AG04450 (cell line): ENCODE results near the gene ATP2A3. TPM values are rescaled to one million over a fixed set of nuclear protein-coding genes. Genes with fewer than 3 reads are reported as not detected.
A peak's percentile ranks its signal among the peaks of the same experiment; 100 is the strongest.

Experiments
- CTCF ChIA-PET: fragments of 300-600, 350-600 bp; formaldehyde crosslinking; extraction: SDS; loops from one replicate; lab custom pipeline; 2022; ENCODE audit warnings: antibody characterized with exemption, inconsistent platforms; lab: Charles Lee
- POLR2A ChIA-PET: fragments of 350-600 bp; formaldehyde crosslinking; extraction: SDS; loops from one replicate; lab custom pipeline; 2021; ENCODE audit warnings: antibody characterized with exemption, inconsistent platforms; lab: Yijun Ruan, JAX
- DNase-seq: peaks from one replicate; pipeline ENCODE4 v3.0.0-alpha.2; 2011; ENCODE audit warnings: low read depth, low spot score
- H3K27ac ChIP-seq: one replicate; pipeline ENCODE4 v1.5.1; 2012; ENCODE audit warnings: low read depth, low read length, control low read depth
- H3K27me3 ChIP-seq: one replicate; pipeline ENCODE4 v1.6.0; 2012; ENCODE audit warnings: low read length; ENCODE audit not compliant: control insufficient read depth, insufficient read depth
- H3K4me3 ChIP-seq: 2 replicates; pipeline ENCODE4 v1.5.1; 2011; ENCODE audit warnings: mild to moderate bottlenecking, low read depth, low read length, control low read depth
- H3K9me3 ChIP-seq: 2 replicates; pipeline ENCODE4 v1.5.1; 2012; ENCODE audit warnings: low read length; ENCODE audit not compliant: control insufficient read depth, insufficient read depth
- polyA plus RNA-seq: library from polyadenylated mRNA; depleted of rRNA; stranded (reverse); fragments of >200 nt; gene quantifications from 2 replicates; pipeline ENCODE4 v1.2.3, GENCODE V29; 2011
- TF ChIP-seq, protein P1 (sequence below): IDR thresholded peaks from 2 replicates; pipeline ENCODE4 v1.5.1; 2011; ENCODE audit warnings: low read depth, low read length, control low read depth, inconsistent platforms

The ATP2A3 gene
- polyA plus RNA-seq, 1 experiment, result 0.46 TPM

DNA sequence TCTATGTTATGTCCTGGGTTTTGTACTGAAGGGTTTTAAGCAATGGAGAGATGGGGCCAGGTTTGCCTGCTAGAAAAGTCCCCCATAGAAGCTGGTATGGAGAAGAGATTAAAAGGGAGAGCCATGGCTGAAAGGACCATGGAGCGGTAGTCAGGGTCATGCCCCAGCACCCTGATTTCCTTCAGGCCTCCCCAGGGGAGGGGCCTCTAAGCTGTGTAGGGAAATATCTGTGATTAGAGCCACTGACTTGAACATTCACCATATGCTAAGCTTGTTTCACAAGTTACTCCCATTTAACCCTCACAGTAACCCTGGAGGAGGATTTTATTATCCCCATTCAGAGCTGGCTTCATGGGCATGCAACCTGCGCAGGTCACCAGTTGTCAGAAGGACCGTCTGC is 3.8 kb upstream of the ATP2A3 start:
- Histone ChIP-seq H3K27ac (no peak overlapping the region), H3K4me3 (no peak overlapping the region), H3K9me3 (no peaks in the 10 kb centered on the region; the same call in 1 of the 2 replicates), H3K27me3 (peaks cover 45% of the 10 kb centered on the region)
- TF ChIP-seq, protein P1, sequence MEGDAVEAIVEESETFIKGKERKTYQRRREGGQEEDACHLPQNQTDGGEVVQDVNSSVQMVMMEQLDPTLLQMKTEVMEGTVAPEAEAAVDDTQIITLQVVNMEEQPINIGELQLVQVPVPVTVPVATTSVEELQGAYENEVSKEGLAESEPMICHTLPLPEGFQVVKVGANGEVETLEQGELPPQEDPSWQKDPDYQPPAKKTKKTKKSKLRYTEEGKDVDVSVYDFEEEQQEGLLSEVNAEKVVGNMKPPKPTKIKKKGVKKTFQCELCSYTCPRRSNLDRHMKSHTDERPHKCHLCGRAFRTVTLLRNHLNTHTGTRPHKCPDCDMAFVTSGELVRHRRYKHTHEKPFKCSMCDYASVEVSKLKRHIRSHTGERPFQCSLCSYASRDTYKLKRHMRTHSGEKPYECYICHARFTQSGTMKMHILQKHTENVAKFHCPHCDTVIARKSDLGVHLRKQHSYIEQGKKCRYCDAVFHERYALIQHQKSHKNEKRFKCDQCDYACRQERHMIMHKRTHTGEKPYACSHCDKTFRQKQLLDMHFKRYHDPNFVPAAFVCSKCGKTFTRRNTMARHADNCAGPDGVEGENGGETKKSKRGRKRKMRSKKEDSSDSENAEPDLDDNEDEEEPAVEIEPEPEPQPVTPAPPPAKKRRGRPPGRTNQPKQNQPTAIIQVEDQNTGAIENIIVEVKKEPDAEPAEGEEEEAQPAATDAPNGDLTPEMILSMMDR, result no peak
- ChIA-PET POLR2A (interaction anchor here (0.6 kb wide), 1 partner anchor 897 kb away, joined by 10 read pairs; no protein-coding TSS in a partner anchor), CTCF (interaction anchor here (0.6 kb wide), 2 partner anchors 40 to 232 kb away, joined by 3 read pairs; no protein-coding TSS in a partner anchor)
- no peak for DNase-seq

DNA sequence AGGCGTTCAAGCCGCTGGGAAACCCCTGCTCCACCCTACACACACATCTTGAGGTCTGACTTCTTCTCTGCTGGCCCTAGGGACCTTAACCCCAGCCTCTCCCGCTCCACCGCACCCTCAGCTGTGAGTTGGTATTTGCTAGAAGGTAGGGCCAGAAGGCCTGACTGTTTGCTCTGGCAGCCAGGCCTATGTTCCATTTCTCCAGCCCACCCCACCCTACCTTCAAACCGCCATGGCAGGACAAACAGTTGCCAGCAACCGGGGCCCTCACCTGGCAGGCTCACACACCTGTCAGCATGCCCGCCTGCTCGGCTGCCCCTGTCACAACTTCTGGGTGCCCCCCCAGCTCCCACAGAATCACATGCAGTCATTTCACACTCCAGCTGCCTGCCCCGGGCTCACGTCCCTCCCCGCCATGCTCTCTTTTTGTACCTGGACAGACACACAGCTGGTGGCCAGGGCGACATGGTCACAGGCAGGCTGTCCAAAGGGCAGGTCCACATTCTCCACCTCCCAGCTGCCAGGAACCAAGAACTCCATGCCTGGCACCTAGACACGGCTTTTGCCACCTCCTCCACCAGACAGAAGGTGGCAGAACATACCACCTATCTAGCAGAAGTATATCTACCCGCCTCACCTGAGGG is 2.6 kb upstream of the ATP2A3 start:
- CTCF ChIA-PET, result no interaction called here
- no peaks in the 10 kb centered on the region; the same call in 1 of the 2 replicates for H3K9me3 ChIP-seq
- no peak overlapping the region for H3K27ac ChIP-seq
- no peak overlapping the region for H3K4me3 ChIP-seq
- peaks cover 46% of the 10 kb centered on the region for H3K27me3 ChIP-seq
- POLR2A ChIA-PET, result no interaction called here
- no peak for DNase-seq
- TF ChIP-seq, protein P1, result no peak

GRCh38 chr17:3965118-3965800 is 1.0 kb upstream of the ATP2A3 start:
- peaks cover 41% of the 10 kb centered on the region for H3K27me3 ChIP-seq
- CTCF ChIA-PET, result interaction anchor here (0.9 to 1.5 kb wide), 3 partner anchors 44 to 119 kb away, joined by 4 read pairs; partner anchors contain the start of gene NCBP3
- H3K27ac ChIP-seq, result no peak overlapping the region
- 0 out of 2 replicates have a peak overlapping the region, but pooled peaks have one; percentile 5 for H3K4me3 ChIP-seq
- no peak for DNase-seq
- H3K9me3 ChIP-seq, result no peaks in the 10 kb centered on the region; the same call in 1 of the 2 replicates
- POLR2A ChIA-PET, result interaction anchor here (0.6 to 1.8 kb wide), 4 partner anchors 9 to 179 kb away, joined by 3 to 6 read pairs (median 4); no protein-coding TSS in a partner anchor
- TF ChIP-seq, protein P1, result no peak

- TF ChIP-seq, protein P1, result no peak
- no peak for DNase-seq
- POLR2A ChIA-PET, result no interaction called here
- Histone ChIP-seq H3K4me3 (peak overlapping the region; percentile 49; the same call in 1 of the 2 replicates), H3K27me3 (peaks cover 40% of the 10 kb centered on the region), H3K9me3 (no peaks in the 10 kb centered on the region; the same call in 1 of the 2 replicates), H3K27ac (no peak overlapping the region)
- CTCF ChIA-PET, result no interaction called here
Measured at GRCh38 chr17:3963237-3964201, 718 bp downstream of the ATP2A3 start.
